ENCODE measurements around the gene ZNF710. TPM values are rescaled to one million over a fixed set of nuclear protein-coding genes. Genes with fewer than 3 reads are reported as not detected.

Gene ZNF710
- total RNA-seq, 1 experiment from 2014 or later: 11.3 TPM

DNA sequence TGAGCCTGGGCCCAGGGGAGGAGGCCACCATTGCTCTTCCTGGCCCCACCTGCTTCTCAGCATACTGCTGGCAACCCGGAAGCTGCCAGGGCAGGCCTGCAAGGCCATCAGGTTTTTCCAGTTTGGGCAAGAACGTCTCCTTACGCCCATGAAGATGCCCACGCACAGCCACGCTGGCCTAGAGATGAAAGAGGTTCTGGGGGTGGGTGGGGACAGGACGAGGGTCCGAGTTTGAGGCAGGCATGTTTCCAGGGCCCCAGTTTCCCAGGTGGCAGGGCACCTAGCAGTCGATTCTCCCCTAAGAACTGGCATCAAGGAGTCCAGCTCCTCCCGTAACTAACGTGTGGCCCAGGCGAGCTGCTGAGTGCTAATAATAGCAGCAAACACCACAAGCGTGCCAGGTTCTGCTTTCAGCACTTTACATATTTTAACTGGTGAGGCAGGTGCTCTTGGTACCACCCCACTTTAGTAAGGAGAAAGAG is 45.8 kb downstream of the ZNF710 start:
- in situ Hi-C loops (cut with HindIII; ENCODE audit: low pct_unique_long_range_greater_than_20kb, low sequenced_read_pairs): no loop called here
- no peak for DNase-seq (ENCODE audit: low read depth)

- in situ Hi-C loops (cut with HindIII; ENCODE audit: low pct_unique_long_range_greater_than_20kb, low sequenced_read_pairs): no loop called here
- no peak for DNase-seq (ENCODE audit: low read depth)
Observed at GRCh38 chr15:90047956-90048575, 46.9 kb downstream of the ZNF710 start.

DNA sequence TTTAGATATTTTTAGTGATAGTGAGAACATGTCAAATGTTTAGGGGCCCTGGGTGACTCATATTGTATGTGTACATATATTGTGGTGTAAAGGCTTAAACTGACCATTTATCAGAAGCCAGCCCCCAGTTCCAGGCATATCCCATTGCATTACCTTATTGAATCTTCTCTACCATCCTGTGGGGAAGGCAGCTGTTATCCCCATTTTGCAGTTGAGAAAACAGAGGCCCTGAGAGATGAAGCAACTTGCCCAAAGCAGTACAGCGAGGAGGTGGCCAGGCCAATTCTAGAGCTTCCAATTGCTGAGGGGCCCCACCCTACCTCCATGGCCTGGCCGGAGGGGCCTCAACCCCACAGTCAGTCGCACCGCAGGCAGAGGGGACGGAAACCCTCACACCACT is 47.9 kb downstream of the ZNF710 start:
- no peak for DNase-seq (ENCODE audit: low read depth)
- in situ Hi-C loops (cut with HindIII; ENCODE audit: low pct_unique_long_range_greater_than_20kb, low sequenced_read_pairs): no loop called here

GRCh38 chr15:90049666-90050604 is 48.8 kb downstream of the ZNF710 start:
- DNase-seq (ENCODE audit: low read depth): no peak
- in situ Hi-C loops (cut with HindIII; ENCODE audit: low pct_unique_long_range_greater_than_20kb, low sequenced_read_pairs): no loop called here

DNA sequence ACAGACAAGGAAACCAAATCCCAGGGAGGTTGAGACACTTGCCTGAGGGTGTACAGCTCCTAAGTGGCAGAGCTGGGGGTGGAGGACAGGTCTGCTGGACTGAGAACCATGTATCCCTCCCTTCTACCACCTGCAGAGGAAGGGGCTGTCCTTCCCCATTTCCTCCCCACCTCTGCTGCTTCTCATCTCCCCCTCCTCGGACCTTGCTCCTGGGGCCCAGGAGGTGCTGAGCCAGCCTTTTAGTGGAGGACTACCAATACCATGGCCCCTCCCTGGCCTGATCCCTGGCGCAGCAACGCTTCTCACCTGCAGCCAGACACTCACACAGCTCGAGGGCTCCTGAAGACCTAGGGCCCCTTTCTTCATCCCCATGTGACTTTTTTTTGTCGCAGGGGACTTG is 50.8 kb downstream of the ZNF710 start:
- DNase-seq (ENCODE audit: low read depth): no peak
- in situ Hi-C loops (cut with HindIII; ENCODE audit: low pct_unique_long_range_greater_than_20kb, low sequenced_read_pairs): no loop called here

- no peak for DNase-seq (ENCODE audit: low read depth)
- in situ Hi-C loops (cut with HindIII; ENCODE audit: low pct_unique_long_range_greater_than_20kb, low sequenced_read_pairs): no loop called here
Observed at GRCh38 chr15:90053685-90054466, 52.8 kb downstream of the ZNF710 start.

DNA sequence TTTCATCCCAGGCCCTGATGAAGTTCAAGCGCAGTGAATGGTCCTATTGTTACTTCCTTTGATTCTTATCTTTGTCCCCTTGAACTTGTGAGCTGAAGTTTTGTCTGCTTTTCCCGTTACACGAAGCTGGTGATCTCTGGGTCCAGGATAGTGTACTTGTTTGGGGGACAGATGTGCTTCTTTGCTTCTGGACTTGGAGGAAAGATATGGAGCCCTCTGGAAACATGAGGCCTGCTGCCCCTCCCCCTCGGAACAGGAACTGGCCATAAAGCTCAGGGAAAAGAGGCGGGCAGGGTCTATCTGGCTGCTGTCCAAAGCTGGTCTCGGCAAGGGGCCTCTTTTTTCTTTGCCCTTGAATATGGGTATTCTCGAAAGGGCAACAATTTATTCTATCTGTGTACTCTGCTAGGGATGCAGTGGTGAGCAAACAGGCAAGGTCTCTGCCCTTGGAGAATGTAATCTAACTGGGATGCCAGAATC is 53.5 kb downstream of the ZNF710 start:
- in situ Hi-C loops (cut with HindIII; ENCODE audit: low pct_unique_long_range_greater_than_20kb, low sequenced_read_pairs): no loop called here
- DNase-seq (ENCODE audit: low read depth): no peak

DNA sequence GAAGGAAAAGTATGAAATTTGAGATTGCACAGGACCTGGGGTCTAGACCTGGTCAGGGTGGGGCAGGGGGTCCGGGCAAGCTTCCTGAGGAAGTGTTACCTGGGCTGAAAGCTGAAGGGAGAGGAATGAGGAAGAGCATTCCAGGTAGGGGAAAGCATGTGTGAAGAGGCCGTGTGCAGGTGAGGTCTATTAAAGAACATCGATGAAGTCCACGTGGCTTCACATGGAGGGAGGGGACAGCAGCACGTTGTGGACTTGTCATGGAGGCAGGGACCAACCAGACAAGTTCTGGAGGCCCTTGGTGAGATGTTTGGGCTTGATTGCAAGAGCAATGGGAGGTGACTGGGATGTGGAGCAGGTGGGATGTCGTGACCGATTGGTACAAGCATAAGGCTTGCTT is 54.1 kb downstream of the ZNF710 start:
- in situ Hi-C loops (cut with HindIII; ENCODE audit: low pct_unique_long_range_greater_than_20kb, low sequenced_read_pairs): no loop called here
- DNase-seq (ENCODE audit: low read depth): no peak

DNA sequence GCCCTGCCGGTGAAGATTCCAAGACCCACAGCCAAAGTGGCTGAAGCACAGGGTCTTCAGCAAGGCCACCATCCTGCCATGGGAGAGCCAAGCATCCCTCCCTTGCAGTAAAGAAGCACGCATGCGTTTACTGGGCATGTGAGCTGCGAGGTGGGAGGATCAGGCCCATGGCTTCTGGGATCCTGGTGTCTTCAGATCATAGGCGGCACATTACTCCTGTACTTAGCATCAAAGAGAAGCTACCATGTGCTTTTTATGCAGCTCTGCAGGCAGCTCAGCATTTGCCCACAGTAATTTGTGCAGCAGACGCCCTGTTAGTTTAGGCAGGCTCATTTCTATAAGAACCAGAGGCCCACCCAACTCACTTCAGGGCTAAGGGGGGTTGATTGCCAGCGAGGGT is 55.4 kb downstream of the ZNF710 start:
- in situ Hi-C loops (cut with HindIII; ENCODE audit: low pct_unique_long_range_greater_than_20kb, low sequenced_read_pairs): no loop called here
- no peak for DNase-seq (ENCODE audit: low read depth)

DNA sequence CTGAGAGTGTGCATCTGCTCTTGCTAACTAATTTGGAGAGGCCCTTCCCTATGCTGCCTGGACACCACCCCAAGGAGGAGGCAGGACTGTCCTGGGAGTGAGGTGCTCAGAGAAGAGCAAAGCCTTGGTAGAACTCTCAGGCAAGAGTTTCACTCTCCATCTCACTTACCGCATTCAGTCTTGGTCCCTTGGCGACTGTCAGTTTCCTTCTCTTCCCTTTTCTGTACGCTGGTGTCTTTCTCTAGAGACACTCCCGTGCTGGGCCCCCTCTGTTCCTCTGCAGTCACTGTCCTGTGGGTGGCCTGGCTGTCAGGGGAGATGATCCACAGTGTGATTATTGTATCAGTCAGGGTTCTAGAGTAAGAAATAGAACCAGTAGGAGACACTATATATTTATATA is 57.2 kb downstream of the ZNF710 start:
- DNase-seq (ENCODE audit: low read depth): no peak
- in situ Hi-C loops (cut with HindIII; ENCODE audit: low pct_unique_long_range_greater_than_20kb, low sequenced_read_pairs): no loop called here

- DNase-seq (ENCODE audit: low read depth): no peak
- in situ Hi-C loops (cut with HindIII; ENCODE audit: low pct_unique_long_range_greater_than_20kb, low sequenced_read_pairs): no loop called here
Observed at GRCh38 chr15:90058775-90059174, 57.7 kb downstream of the ZNF710 start.

DNA sequence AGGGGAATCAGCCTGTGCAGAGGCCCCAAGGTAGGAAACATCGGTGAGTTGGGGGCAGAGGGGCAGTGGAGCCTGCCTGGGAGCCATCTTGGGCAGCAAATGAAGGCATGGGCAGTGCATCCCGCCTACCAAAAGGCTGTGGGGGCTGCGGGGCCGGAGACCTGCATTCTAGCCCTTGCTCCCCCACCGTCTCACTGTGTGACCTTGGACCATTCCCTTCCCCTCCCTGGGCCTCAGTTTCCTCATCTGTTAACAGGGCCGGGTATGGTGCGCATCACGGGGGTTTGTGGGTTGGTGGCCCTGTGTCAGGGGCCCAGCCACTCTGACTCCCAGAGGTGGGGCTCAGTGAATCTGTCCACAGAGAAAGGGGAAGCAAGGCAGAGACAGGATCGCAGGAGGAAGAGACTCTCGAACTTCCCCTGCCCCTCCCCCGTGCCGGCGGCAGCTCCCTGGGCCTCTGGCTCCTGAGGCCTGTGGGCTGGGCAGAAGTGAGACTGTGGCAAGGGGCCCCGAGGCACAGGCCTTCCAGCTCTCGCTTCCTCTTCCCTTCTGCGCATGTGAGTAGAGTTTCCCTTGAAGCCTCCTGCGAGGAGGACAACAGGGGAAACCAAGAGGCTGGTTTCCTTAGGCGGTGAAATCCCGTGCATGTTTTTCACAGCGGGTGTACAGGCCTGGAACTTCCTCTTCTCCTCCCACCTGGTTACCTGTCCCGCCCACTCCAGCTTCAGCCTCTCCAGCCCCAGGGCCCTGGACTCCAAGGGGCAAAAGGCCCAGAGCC is 58.3 kb downstream of the ZNF710 start:
- DNase-seq (ENCODE audit: low read depth): no peak
- in situ Hi-C loops (cut with HindIII; ENCODE audit: low pct_unique_long_range_greater_than_20kb, low sequenced_read_pairs): no loop called here

DNA sequence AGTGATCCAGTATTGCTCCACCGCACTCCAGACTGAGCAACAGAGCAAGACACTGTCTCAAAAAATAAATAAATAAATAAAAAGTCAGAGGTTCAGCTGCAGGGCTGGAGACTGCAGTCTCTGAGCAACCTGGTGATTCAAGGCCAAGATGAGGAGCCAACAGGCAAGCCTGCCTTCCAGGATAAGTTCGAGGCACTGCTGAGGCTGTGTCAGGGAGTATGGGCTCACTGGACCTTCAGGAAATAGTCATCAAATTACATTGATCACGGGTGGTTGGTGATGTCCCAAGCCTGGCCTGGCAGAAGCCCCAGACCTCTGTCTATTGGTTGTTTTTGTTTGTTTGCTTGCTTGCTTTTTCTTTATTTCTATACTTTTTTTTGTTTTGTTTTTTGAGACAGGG is 59.7 kb downstream of the ZNF710 start:
- DNase-seq (ENCODE audit: low read depth): no peak
- in situ Hi-C loops (cut with HindIII; ENCODE audit: low pct_unique_long_range_greater_than_20kb, low sequenced_read_pairs): no loop called here

DNA sequence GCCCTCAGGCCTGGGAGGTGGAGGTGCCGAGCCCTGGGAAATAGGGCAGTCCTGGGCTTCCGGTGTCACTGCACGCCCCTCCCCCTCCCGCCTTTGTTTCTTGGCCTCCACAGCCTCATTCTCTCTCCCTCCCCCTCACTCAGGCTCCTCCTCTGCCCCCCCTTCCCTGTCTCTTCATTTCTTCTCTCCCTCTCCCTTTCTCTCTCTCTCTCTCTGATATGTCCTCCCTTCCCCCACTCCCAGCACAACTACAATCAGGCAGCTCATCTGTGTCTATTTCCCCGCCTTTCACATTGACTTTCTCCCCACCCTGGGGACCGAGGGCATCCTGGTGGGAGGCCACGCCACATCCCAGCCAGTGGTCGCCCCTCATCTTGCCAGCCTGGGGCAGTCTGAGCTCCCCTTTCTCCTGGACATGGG is 60.9 kb downstream of the ZNF710 start:
- in situ Hi-C loops (cut with HindIII; ENCODE audit: low pct_unique_long_range_greater_than_20kb, low sequenced_read_pairs): no loop called here

DNA sequence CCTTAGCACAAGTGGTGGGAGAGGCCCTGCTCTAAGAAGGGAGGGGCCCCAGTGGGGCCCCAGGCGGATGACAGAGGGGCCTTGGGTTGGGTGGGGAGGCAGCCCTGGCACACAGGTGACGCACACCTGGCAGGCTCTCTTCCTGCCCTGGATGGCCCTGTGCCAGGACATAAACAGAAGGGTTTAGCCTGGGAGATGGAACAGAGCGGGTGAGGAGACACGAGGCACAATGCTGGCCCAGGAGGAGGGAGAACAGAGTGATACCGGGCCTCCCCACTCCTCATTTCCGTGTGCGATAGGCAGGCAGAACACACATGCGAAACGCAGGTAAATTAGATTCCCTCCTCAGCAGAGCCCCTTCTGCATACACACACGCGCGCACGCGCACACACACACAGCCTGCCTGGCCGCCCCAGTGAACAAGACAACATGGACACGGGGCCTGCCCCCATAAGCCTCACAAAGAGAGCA is 61.4 kb downstream of the ZNF710 start:
- no peak for DNase-seq (ENCODE audit: low read depth)
- in situ Hi-C loops (cut with HindIII; ENCODE audit: low pct_unique_long_range_greater_than_20kb, low sequenced_read_pairs): no loop called here

More for the DNA sequence above, 60.9 kb downstream of the ZNF710 start:
- DNase-seq (ENCODE audit: low read depth): no peak

- no peak for DNase-seq (ENCODE audit: low read depth)
- in situ Hi-C loops (cut with HindIII; ENCODE audit: low pct_unique_long_range_greater_than_20kb, low sequenced_read_pairs): no loop called here
Observed at GRCh38 chr15:90062973-90063769, 62.0 kb downstream of the ZNF710 start.

GRCh38 chr15:90063770-90064247 is 62.7 kb downstream of the ZNF710 start:
- DNase-seq (ENCODE audit: low read depth): no peak
- in situ Hi-C loops (cut with HindIII; ENCODE audit: low pct_unique_long_range_greater_than_20kb, low sequenced_read_pairs): no loop called here
